Neural cell (in vitro differentiated cells): ENCODE results near the gene ATP6V1B1. TPM values are rescaled to one million over a fixed set of nuclear protein-coding genes. Genes with fewer than 3 reads are reported as not detected.

ENCODE experiments used
- H2AFZ ChIP-seq: fragments of 200-600, 300-800 bp; sonication (generic), shearing (Covaris generic); 2 replicates; pipeline ENCODE4 v1.6.0; 2014; ENCODE audit warnings: low read depth, mild to moderate bottlenecking, antibody characterized with exemption, low read length, moderate library complexity
- H3F3A ChIP-seq: fragments of 200-600 bp; shearing (Covaris generic); 2 replicates; pipeline ENCODE4 v1.6.1; 2016; ENCODE audit warnings: mild to moderate bottlenecking, moderate library complexity, mixed read lengths, antibody characterized with exemption, low read length; ENCODE audit not compliant: insufficient read depth, poor library complexity, severe bottlenecking
- H3K27ac ChIP-seq: fragments of 200-600, 300-800 bp; sonication (generic), shearing (Covaris generic); 2 replicates; pipeline ENCODE4 v1.5.1; 2014; ENCODE audit warnings: mild to moderate bottlenecking, low read length, moderate library complexity
- H3K27me3 ChIP-seq: fragments of 300-800, 200-600 bp; sonication (generic), shearing (Covaris generic); 2 replicates; pipeline ENCODE4 v1.6.0; 2014; ENCODE audit warnings: mild to moderate bottlenecking, low read depth, low read length, moderate library complexity; ENCODE audit not compliant: insufficient read depth
- H3K36me3 ChIP-seq: fragments of 300-800, 200-600 bp; sonication (generic), shearing (Covaris generic); 2 replicates; pipeline ENCODE4 v1.5.1; 2014; ENCODE audit warnings: mild to moderate bottlenecking, antibody characterized with exemption, low read length, moderate library complexity; ENCODE audit not compliant: insufficient read depth
- H3K4me2 ChIP-seq: fragments of 300-800, 200-600 bp; sonication (generic), shearing (Covaris generic); 2 replicates; pipeline ENCODE4 v1.6.0; 2014; ENCODE audit warnings: mild to moderate bottlenecking, low read length
- H3K4me3 ChIP-seq: fragments of 300-800, 200-600 bp; sonication (generic), shearing (Covaris generic); 2 replicates; pipeline ENCODE4 v1.5.1; 2014; ENCODE audit warnings: mild to moderate bottlenecking, low read length, moderate library complexity
- H3K79me2 ChIP-seq: fragments of 200-600 bp; shearing (Covaris generic); replicated peaks from 2 replicates; pipeline ENCODE4 v1.6.0; 2014; ENCODE audit warnings: mild to moderate bottlenecking, low read length, moderate library complexity; ENCODE audit not compliant: insufficient read depth
- H3K9ac ChIP-seq: fragments of 300-800, 200-600 bp; sonication (generic), shearing (Covaris generic); 2 replicates; pipeline ENCODE4 v1.6.1; 2016; ENCODE audit warnings: mild to moderate bottlenecking, low read length, mixed read lengths
- H3K9me2 ChIP-seq: fragments of 200-600 bp; shearing (Covaris generic); 2 replicates; pipeline ENCODE4 v1.6.1; 2016; ENCODE audit warnings: mild to moderate bottlenecking, low read length, mixed read lengths; ENCODE audit not compliant: insufficient read depth
- H3K9me3 ChIP-seq: fragments of 200-600, 300-800 bp; sonication (generic), shearing (Covaris generic); 2 replicates; pipeline ENCODE4 v1.6.1; 2016; ENCODE audit warnings: mild to moderate bottlenecking, mixed run types, low read length, moderate library complexity, mixed read lengths
- H4K20me1 ChIP-seq: fragments of 200-600 bp; shearing (Covaris generic); 2 replicates; pipeline ENCODE4 v1.6.1; 2016; ENCODE audit warnings: mild to moderate bottlenecking, mixed run types; ENCODE audit not compliant: insufficient read depth
- CTCF ChIP-seq: fragments of 450-650 bp; IDR thresholded peaks from 2 replicates; pipeline ENCODE4 v1.5.1; 2014; ENCODE audit warnings: antibody characterized with exemption, mild to moderate bottlenecking, moderate library complexity; ENCODE audit not compliant: poor library complexity, severe bottlenecking
- EP300 ChIP-seq: fragments of 450-650 bp; conservative IDR thresholded peaks from 2 replicates; pipeline ENCODE4 v1.6.1; 2014; ENCODE audit warnings: antibody characterized with exemption, mild to moderate bottlenecking, moderate library complexity; ENCODE audit not compliant: poor library complexity, severe bottlenecking
- EZH2 ChIP-seq: fragments of 200-600, 300-800 bp; shearing (Covaris generic), sonication (generic); IDR thresholded peaks from 2 replicates; pipeline ENCODE4 v1.6.1; 2014; ENCODE audit warnings: antibody characterized with exemption, low read length, borderline replicate concordance, mild to moderate bottlenecking; ENCODE audit not compliant: insufficient read depth, poor library complexity, severe bottlenecking
- MXI1 ChIP-seq: fragments of 450-650 bp; conservative IDR thresholded peaks from 2 replicates; pipeline ENCODE4 v1.6.1; 2014; ENCODE audit warnings: antibody characterized with exemption, mild to moderate bottlenecking; ENCODE audit not compliant: poor library complexity, severe bottlenecking
- POLR2AphosphoS5 ChIP-seq: IDR thresholded peaks from 2 replicates; pipeline ENCODE4 v1.6.1; 2012
- RAD21 ChIP-seq: fragments of 450-650 bp; conservative IDR thresholded peaks from 2 replicates; pipeline ENCODE4 v1.6.1; 2014; ENCODE audit warnings: antibody characterized with exemption, mild to moderate bottlenecking, moderate library complexity
- REST ChIP-seq: IDR thresholded peaks from 2 replicates; pipeline ENCODE4 v1.6.1; 2012; ENCODE audit warnings: borderline replicate concordance
- SMC3 ChIP-seq: fragments of 450-650 bp; conservative IDR thresholded peaks from 2 replicates; pipeline ENCODE4 v1.6.1; 2014; ENCODE audit warnings: antibody characterized with exemption, mild to moderate bottlenecking, moderate library complexity; ENCODE audit not compliant: poor library complexity
- TAF1 ChIP-seq: IDR thresholded peaks from 2 replicates; pipeline ENCODE4 v1.6.1; 2012; ENCODE audit warnings: low read depth
- polyA plus RNA-seq: library from polyadenylated mRNA; depleted of rRNA; stranded (reverse); fragments of >200 nt; gene quantifications from 2 replicates; pipeline ENCODE4 v1.2.3, GENCODE V29; 2014

The ATP6V1B1 gene
- polyA plus RNA-seq, 1 donor from 2014 or later, result 0.12 TPM

- Histone ChIP-seq H3K79me2 (no peaks in the 10 kb centered on the region), H3K9me2 (no peaks in the 10 kb centered on the region), H3K4me3 (no peak overlapping the region), H3K27me3 (no peaks in the 10 kb centered on the region), H3K36me3 (no peaks in the 10 kb centered on the region), H3K4me2 (no peak overlapping the region), H3F3A (no peaks in the 10 kb centered on the region), H3K27ac (no peak overlapping the region), H3K9ac (no peak overlapping the region), H4K20me1 (no peaks in the 10 kb centered on the region), H3K9me3 (no peaks in the 10 kb centered on the region), H2AFZ (no peak overlapping the region)
- TF ChIP-seq POLR2AphosphoS5 (no peak), MXI1 (no peak), RAD21 (no peak), EZH2 (no peak), TAF1 (no peak)
These were observed 7.3 kb upstream of the ATP6V1B1 start for GRCh38 chr2:70928366-70928765.

- H3F3A ChIP-seq, result no peaks in the 10 kb centered on the region
- no peaks in the 10 kb centered on the region for H3K9me3 ChIP-seq
- H3K4me3 ChIP-seq, result no peak overlapping the region
- no peaks in the 10 kb centered on the region for H3K9me2 ChIP-seq
- no peak overlapping the region for H3K9ac ChIP-seq
- no peak overlapping the region for H2AFZ ChIP-seq
- H3K79me2 ChIP-seq, result no peaks in the 10 kb centered on the region
- no peaks in the 10 kb centered on the region for H3K36me3 ChIP-seq
- no peak for TF ChIP-seq TAF1
- TF ChIP-seq CTCF, result no peak
- TF ChIP-seq POLR2AphosphoS5, result no peak
- TF ChIP-seq SMC3, result no peak
- no peak for TF ChIP-seq MXI1
- TF ChIP-seq RAD21, result no peak
- TF ChIP-seq REST, result no peak
- no peak for TF ChIP-seq EP300
- TF ChIP-seq EZH2, result no peak
- no peaks in the 10 kb centered on the region for H3K27me3 ChIP-seq
- no peaks in the 10 kb centered on the region for H4K20me1 ChIP-seq
- no peak overlapping the region for H3K27ac ChIP-seq
- no peak overlapping the region for H3K4me2 ChIP-seq
These were observed 5.0 kb upstream of the ATP6V1B1 start for GRCh38 chr2:70930371-70931329.
